ENCODE results near the gene ANO1.

ANO1 gene

DNA sequence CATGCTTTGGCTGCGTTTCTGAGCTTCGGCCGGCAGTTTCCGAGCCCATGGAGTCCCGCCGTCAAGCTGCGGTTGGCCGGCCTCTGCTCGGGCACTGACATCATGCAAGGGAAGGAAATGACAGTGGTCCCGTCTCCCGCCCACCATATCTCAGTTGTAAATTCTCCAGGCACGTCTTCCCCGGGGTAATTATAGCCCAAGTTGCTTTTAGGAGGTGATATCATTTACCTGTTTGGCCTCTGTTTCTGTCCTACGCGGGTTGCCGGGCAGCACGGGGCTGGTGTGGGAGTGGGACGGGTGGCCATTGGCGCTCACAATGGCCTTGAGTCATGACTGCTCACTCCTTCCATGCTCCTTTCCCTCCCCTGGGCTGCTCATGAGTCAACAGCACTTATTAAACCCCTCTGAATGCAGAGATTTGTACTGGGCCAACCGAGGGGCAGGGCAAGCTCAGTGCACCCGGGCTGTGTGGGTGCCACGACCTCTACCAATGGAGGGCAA is 4.2 kb upstream of the ANO1 start:
- DNase-seq (ENCODE audit: low read depth) = no peak

DNA sequence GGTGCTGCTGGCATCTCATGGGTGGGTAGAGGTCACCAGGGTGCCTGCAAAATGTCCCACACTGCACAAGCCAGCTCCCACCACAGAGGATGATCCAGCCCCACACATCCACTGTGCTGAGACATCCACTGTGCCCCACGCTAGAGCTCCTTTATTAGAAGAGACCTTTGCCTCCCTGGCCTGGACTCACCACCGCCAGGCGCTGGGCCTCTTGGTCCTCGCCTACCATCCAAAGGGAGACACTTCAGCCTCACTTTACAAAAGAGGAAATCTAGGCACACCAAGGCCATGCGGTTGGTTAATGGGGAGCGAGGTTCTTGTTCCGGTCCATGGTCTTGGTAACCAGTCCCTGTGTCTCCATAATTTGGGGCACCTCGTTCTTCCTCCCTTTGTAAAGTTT is 3.4 kb upstream of the ANO1 start:
- DNase-seq (ENCODE audit: low read depth) = no peak

DNA sequence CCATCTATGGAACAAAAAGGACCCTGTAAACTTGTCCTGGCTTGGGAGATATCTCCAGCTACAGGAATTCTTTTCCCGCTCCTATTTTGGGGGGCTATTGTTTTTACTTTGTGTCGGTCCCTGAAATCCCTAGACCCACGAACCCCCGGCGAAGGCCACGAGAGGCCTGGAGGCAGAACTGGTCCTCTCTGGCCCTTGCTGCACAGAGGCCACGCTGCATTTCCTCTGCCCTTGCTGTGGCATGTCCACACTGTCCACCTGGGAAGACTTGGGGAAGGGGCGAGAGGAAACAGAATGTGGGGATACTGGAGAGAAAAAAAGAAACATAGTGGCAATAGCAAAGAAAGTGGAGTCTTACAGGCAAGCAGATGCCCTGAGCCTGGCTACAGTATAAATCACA is 2.3 kb upstream of the ANO1 start:
- no peak for DNase-seq (ENCODE audit: low read depth)

DNA sequence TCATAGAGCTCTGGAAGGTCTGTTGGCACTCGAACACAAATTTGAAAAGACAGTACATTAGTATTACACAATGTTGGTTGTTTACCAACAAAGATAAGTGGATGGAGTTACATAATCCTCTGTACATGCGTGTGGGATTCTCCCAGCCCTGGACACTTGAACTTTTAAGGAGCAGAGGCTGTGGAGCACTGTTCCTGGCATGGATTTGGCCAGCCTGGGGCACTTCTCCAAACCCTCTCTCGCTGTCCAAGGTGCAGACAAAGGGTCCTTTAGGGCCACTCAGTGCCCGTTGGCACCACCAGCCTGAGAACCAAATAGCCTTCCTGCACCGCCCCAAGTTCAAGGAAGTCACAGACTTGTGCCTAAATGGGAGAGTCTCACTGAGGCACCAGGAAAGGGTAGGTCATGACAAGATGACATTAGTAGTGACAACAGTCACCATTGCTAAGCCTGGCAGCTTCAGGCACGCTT is 1.6 kb upstream of the ANO1 start:
- DNase-seq (ENCODE audit: low read depth) = no peak

DNA sequence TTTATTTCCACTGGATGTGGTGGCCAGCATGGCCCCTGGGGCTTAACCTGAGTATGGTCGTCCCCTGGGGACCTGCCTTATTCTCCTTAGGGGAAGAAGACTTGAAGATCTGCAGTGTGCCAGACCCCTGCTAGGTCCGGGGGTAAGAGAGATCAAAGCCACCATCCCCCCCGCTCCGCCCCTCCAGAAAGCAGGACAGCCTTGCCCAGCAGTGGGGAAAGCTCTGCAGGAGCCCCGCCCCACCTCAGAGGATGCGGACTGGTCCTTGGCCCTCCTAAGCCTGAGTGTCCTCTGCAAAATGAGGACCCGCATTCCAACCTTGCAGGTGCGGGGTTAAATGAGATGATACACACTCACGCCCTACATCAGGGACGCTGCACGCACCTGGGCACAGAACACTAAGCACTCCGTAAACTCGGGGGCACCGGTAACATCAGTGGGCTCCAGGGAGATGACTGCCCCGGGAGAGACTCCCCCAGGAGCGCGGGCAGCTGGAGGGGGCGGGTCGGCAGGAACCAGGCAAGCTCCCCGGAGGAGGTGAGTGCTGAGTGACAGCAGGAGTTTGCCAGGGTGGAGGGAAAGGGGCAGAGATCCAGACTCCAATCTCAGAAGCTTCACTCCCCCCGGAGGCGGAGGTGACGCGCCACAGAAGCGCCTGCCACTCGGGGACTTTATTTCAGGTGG is 564 bp upstream of the ANO1 start:
- no peak for DNase-seq (ENCODE audit: low read depth)

DNA sequence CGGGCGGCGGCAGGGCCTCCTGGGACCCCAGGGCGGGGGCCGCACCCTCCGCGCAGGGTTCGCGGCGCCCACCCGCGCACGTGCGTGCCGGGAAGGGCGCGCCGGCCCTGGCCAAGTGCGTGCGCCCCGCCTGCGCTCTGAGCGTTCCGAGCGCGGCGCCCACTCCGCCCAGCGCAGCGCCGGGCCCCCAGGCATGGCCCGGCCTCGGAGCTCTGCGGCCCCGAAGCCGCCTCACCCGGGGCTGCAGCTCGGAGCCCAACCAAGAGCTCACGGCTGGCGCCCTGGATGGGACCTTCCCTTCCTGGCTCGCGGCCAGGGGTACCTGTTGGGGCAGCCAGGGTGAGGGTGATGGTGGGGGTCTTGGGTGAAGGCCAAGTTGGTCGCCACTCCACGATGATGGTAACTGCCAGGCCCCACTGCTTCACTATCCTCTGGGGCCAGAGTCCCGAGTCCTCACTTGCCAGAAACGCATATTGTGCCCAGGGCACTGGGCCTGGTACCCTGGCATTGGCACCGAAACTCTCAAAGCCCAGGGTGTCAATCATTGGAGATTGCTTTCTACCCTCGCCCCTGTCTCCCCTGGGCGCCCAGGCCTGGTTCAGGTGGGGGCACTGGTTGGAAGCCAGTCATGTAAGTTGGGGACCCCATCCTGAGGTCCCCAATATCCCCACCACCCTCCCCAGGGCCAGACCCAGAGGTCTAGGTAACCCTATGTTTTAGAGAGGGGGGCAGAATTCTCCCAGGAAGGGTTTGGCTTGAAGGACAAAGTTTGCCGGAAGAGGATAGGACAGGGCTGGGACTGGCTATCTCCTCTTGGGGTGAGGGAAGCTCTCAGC is 882 bp downstream of the ANO1 start:
- DNase-seq (ENCODE audit: low read depth) = no peak

DNA sequence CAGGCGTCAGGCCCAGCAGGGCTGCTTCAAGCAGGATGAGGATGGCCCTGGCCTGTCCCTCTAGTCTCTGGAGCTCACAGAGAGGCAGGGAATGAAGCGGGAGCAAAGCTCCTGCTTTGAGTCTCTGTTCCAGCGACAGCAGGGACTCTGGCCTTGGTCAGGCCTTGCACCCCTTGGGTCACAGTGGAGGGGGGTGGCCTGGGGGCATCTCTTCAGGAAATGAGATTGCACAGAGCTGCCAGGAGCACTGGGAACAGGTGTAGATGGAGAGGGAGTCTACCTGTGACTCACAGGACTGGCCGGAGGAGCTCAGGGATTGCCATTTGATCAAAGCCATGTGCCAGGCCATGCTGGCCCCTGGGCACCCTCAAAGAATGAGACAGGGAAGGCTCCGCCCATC is 1.6 kb downstream of the ANO1 start:
- DNase-seq (ENCODE audit: low read depth) = no peak

DNA sequence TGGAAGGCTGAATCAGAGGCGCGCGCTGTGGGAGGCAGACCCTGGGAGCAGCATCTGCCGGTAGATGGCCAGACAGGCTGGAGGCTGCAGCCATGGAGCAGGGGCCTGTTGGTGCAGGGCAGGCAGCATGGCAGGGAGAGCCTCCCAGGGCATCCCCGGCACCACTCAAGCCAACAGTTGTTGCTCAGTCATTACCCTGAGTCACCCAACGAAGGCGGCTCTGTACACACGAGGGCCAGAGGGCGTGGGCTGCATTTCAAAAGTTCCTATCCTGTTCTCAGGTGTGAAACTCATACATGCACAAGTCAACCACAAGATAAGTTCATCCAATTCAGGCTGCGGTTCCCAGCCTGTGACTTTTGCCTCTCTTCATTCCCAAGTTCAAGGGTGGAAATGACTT is 2.6 kb downstream of the ANO1 start:
- no peak for DNase-seq (ENCODE audit: low read depth)

DNA sequence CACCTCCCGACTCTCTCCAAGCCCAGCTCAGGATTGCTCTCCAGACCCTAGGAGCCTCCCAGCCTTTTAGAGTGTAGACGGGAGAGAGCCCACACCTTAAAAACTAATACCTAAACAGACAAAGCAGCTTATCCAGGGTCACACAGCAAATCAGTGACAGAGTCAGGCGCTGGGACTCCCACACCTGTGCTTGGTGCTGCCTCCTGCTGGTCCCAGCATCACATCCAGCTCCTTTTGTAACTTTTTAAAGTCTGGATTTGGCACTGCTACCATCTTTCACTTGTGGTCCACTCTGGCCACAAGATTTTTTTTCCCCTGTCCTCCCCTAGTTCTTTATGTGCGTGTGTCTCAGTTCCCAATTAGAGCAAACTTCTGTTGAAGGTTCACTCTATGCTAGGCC is 4.7 kb downstream of the ANO1 start:
- no peak for DNase-seq (ENCODE audit: low read depth)

DNA sequence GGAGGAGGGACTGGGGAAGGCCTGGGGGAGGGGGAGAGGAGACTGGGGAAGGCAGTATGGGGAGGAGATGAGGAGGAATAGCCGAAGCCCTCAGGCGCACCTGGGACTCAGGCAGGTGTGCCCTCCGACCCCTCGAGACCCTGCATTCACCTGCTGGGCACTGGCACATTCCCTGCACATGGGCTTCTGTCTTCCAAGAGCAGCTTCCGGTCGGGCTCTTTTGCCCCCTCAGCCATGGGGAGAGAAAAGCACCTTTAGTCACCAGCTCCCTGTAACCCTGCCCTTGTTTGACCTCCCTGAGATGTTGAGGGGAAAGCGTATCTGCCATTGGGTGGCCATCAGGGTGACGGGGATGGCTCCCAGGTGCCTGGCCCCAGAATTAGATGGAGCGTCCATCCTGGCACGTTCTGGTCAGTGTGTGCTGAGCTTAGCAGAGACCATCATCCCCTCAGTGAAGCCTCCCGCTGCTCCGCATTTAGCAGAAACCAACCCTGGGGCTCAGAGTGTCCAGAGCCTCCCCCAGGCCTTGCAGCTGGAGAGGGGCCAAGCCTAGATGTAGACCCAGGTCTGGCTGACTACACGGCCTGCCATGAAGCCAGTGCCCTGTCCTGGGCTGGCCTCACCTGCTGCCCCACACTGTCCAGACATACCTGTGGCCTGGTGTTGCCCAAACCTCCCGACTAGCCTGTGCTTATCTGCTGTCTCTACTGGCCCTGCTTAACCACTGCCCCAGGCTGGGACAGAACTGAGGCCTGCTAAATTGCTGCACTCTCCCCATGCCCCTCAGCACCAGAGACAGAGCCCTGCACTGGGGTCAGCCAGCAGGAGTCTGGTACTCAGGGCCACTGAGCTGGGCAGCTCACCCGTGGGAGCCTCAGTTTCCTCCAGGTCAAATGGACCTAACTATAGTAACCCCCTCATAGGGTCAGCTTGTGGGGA is 6.2 kb downstream of the ANO1 start:
- DNase-seq (ENCODE audit: low read depth) = no peak

DNA sequence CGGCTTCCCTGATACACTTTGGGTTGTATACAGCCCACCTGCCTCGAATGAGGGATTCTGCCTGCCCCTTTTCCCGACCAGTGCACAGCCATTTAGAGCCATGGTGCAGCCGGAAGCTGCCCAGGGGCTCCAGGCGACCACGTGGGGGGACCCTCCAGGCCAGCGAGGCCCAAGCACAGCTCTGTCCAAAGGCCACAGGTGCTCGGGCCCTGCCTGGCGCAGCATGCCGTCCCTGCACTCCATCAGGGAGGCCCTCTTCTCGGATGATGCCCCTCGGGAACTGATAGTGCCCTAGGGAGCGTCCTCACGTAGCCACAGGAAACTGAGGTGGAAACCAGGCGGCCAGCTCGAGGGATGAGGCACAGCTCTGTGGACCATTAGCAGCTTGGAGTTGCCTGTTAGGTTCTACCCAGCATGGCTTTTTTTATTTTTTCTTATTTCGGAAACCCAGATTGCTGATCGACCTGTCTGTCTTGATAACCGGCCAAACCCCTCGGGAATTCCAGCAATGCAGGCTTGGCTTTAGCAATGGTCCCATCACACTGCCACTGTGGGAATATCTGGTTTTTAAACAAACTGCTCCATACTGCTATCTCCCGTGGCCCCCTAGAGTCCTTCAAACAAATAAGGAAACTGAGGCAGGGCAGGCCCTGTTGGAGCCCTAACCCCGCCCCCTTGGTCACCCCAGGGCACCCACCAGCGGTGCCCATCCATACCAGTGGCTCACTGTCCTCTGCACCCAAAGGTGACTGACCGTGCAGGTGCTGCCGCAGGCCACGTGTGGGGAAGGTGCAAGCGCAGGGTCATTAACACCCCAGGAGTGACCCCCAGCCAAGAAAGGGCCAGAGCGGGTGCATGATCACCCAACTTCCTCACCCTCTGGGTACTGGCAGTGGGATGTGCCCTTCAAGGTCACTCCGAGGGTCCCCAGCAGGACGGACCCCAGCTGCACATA is 8.0 kb downstream of the ANO1 start:
- DNase-seq (ENCODE audit: low read depth) = no peak

DNA sequence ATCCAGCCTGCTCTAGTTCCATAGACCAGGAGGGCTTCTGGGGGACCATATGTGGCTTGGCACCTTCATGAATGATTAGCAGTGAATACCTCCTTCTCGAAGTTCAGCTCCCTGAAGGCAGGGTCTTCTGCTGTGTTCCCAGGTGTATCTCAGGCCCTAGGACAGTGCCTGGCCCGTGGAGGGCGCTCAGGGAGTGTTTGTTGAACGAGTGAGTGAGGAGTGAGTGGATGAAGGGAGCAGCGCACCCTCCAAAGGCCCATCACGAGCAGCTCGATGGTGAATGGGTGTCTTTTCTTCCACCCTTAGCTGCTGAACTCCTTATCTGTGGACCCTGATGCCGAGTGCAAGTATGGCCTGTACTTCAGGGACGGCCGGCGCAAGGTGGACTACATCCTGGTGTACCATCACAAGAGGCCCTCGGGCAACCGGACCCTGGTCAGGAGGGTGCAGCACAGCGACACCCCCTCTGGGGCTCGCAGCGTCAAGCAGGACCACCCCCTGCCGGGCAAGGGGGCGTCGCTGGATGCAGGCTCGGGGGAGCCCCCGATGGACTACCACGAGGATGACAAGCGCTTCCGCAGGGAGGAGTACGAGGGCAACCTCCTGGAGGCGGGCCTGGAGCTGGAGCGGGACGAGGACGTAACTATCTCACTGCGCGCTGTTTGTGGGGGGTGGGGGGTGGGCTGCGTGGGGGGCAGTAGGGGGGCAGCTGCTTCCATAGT is 9.5 kb downstream of the ANO1 start:
- no peak for DNase-seq (ENCODE audit: low read depth)

DNA sequence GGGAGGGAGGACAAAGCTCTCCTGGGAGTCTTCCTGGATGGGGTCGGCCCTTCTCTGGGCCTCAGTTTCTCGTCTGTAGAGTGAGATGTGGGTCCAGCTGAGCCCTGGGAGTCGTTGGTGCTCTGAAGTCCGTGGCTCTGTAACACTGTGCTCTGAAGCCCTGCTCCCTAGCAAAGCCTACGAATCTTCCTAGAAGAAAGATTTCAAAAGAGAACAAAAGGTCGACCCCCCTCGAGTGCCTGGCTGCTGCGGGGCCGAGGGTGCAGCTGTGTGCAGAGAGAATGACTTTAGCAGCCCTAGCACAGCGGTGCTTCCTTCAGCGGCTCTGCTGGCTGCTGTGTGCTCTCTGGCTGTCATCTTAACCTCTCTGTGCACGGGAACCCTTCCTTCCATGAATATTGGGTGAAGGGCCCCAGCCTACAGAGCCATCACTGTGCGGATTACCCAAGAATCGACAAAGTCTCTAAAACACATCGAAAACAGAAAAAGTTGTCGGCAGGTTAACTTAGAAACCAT is 10.7 kb downstream of the ANO1 start:
- DNase-seq (ENCODE audit: low read depth) = no peak

DNA sequence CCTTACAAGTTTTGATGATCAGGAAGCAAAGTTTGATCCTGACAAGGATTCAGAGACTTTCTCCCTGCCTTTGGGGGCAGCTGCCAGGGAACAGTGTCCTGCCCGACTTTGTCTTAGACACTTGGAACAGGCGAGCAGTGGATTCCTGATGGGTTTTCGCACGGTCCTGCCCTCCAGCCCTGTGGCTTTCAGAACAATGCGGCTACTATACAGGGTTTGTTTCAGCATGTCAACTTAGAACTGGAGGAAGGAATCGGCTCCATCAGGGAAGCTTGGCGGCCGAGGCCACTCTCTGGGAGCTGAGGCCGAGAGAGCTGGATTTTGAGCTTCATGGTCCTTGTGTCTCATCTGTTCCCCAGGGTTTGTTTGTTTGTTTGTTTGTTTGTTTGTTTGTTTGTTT is 11.5 kb downstream of the ANO1 start:
- no peak for DNase-seq (ENCODE audit: low read depth)

DNA sequence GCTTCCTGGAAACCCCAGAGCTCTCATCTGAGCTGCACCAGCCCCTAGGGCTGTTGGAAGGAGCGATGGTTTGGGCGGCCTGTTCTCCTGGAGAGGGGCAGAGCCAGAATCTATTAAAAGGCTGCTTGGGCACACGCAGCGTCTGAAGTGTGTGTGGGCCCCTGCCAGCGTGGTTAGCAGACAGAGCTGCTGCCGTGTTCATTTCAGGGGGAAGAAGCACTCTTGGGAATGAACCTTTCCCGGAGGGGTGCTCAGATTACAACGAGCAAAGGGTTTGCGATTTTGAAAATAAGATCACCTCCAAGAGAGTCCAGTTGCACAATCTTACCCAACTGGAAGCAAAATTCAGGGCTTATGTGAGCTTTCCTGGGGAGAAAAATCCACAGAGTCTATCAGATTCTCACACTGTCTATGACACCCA is 12.9 kb downstream of the ANO1 start:
- DNase-seq (ENCODE audit: low read depth) = no peak

DNA sequence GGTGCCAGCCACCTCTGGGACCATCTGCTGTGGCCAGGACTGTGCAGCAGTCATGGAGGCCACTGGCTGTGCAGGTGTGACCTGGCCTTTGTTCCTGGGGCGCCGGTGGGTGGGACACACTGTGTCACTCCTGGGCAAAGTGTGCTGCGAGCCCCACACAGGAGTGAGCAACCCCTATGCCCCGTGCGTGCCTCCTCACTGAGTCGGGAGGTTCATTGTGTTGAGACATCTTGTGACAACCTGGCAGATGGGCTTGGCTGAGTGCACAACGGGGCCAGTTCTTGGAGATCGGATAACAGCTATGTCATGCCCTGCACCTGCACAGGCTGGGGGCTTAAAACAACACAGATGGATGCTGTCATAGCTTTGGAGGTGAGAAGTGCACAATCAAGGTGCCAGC is 13.5 kb downstream of the ANO1 start:
- DNase-seq (ENCODE audit: low read depth) = no peak

DNA sequence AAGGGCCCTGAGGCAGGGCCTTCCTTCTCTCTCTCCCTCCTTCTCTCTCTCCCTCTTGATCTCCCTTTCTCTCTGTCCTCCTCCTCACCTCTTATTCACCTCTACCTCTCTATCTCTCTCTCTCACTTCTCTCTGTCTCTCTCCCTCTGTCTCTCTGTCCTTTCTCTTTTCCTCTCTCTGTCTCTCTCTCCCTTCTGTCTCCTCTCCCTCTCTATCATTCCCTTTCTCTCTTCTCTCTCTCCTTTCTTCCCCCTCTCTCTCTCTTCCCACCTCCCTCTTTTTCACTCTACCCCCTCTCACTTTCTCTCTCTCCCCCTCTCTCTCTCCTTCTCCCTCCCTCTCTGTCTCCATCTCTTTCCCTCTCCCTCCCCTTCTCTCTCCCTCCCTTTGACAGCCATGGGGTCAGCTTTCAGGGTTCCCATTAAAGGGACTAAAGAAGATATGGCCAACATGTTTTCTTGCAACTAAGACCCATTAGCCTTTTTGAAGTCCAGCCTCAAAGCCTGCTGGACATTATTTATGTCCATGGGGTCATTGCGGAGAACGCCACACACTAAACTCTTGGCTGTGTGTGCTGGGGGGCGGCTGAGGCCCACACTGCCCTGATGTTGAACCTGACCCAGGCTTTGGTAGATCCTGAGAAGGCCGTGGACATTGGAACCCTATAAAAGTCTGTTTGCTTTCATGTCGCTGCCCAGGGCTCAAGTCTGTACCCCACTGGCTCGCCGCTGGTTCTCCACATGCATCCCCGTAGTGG is 15.0 kb downstream of the ANO1 start:
- no peak for DNase-seq (ENCODE audit: low read depth)

DNA sequence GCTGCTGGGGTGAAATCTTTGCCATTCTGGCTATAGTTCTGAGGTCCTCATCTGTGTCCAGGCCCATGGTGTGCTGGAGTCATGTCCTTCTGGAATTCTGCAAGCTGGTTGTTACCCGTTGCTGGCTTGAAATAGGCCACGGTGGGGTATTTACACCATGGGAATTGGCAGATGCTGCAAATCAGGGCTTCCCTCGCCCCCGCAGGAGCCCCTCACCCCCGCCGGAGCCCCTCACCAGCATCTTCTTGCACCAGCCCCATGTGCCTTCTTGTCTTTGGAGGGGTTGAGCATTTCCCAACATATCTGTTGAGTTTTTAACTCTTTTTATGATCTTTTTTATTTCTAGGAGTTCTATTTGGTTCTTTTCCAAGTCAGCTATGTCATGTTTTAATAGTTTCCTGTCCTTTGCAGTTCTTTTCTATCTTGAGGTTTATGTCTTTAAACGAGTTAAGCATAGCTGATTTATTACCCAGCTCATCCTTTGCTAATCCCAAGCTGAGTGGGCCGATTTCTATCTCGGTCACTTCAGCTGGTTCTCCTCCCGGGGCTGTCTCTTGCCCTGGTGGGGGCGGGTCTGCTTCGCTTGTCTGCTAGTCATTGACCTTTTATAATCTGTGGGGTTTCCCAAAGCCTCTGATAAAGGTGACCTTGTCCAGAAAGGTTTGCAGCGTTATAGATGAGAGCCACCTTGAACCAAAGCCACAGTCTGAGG is 17.6 kb downstream of the ANO1 start:
- no peak for DNase-seq (ENCODE audit: low read depth)

Measured in stimulated activated CD4-positive, alpha-beta T cell treated with anti-CD3 and anti-CD28 coated beads, Interleukin-2, amount 100 ng/mL, for 4 hours (primary cell).